ENCODE measurements around the gene C22orf39.
"Not testable (repeated sequence)": the region's sequence is repeated elsewhere in the genome, so short reads cannot be mapped to it uniquely, and the experiment has no call there.

C22orf39 gene

DNA sequence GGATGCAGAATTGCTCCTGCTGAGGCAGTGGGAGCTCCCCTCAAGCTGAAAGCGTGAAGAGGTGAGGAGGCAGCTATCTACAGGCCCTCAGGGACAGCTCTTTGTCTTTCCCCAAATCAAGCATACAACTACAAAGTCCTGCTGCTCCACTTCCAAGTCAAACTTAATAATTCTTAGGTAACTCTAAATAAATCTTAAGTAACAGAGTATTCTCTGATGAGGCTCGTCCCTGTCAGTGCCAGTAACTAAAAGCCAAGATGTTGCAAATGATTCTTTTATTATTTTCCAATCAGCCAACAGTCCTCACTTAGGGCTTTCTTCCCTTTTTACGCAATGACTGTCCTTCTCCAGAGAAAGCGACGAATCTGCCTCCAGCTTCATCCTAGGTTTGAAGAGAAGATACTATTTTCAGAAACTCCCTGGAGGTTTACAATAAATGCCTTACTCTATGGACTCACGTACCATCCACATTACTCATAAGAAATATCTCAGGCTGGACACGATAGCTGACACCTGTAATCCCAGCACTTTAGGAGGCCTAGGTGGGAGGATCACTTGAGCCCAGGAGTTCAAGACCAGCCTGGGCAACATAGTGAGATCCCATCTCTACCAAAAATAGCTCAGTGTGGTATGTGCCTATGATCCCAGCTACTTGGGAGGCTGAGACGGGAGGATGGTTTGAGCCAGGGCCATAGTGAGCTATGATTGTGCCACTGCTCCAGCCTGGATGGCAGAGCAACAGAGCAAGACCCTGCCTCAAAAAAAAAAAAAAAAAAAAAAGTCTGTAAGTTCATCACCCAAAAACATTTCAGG is 3.1 kb upstream of the C22orf39 start:
- DNase-seq = no peak

DNA sequence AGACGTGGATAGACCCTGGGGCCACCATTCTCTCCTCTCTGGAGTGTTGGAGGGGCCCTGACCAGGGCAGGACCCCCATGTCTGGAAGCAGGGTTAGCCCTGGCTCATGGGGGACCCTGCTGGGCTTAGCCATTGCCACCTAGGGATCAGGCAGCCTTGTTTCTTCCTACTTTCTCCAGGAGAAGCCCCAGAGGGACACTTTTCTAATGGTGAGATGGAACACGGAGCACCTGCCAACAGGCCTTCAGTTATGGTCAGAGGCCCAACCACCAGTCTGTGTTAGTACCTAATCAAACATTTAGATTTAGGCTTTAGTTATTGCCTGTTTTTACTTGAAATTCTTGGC is 1.9 kb upstream of the C22orf39 start:
- DNase-seq = no peak

DNA sequence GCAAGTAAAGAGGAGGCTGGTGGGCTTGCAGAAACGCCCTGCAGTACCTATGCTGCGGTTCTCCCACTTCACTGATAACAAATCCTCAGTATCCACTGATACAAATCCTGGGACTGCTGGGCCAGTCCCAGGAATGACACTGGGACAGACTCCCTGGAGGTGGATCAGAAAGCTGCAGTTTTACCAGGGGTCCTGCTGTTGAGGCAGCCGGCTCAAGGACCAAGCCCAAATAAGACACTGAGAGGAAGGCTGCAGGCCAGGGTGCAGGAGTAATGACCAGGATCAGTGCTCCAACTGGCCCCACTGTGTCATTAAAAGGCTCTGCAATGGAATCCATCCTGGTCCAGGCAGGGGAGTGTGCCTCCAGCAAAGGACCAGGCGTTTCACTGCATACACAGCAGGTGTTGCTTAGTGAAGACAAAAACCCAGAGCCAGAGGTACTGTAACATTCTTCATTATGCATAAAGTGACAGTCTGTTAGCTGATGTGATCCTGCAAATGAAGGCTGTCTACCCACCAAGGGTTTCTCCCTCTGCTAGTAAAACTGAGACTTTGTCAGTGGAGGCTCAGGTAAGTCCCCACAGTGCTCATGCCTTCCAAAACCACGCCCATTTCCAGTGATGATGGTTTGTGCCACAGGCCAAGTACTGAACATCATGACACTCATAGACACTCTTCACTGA is 1.4 kb upstream of the C22orf39 start:
- DNase-seq = no peak

DNA sequence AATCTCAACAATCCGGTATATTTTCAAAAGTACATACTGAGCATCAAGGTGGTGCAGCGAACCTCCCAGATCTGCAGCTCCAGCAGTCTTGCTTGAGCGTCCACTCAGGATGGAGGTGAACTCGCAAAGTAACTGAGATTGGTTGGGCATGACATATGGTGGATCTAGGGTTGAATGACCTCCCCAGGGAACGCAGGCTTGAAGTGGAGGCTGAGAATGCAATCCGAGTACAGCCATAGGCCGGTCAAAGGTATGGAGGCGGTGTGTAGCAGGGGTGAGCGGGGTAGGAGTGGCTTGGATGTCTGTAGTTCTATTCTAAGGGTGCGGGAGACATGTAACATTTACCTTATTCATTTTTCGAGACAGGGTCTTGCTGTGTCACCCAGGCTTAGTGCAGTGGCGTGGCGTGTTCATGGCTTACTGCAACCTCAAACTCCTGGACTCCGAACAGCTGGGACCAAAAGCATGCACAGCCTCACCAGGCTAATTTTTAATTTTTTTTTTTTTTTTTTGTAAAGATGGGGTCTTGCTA is 631 bp upstream of the C22orf39 start:
- DNase-seq = peak; percentile 8

DNA sequence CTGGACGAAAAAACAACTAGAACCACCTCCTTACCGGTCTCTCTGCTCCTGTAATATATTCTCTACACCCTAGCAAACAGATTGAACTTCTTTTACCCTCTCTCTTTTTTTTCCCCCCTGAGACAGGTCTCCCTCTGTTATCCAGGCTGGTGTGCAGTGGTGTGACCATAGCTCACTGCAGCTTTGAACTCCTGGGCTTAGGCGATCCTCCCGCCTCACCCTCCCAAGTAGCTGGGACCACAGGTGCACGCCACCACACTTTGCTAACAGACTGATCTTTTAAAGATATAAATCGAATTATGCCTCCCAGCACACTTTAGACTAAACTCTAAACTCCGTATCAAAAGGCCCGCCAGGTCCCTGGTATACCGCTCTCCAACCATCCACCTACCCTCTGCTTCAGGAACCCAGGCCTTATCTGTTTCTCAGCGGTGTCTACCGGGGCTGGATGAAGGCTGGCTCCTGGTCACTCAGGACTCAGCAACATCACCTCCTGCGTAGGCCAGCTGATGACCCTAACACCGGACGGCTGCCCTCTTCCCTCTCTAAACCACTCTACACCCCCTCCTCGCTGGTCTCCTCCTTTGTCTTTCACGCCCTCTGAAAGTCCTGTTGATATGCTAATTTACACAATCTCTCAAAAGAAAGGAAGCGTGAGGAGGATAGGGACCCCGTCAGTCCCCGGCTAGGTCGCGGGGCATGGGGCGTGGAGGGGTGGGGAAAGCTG is 745 bp downstream of the C22orf39 start:
- DNase-seq = no peak

DNA sequence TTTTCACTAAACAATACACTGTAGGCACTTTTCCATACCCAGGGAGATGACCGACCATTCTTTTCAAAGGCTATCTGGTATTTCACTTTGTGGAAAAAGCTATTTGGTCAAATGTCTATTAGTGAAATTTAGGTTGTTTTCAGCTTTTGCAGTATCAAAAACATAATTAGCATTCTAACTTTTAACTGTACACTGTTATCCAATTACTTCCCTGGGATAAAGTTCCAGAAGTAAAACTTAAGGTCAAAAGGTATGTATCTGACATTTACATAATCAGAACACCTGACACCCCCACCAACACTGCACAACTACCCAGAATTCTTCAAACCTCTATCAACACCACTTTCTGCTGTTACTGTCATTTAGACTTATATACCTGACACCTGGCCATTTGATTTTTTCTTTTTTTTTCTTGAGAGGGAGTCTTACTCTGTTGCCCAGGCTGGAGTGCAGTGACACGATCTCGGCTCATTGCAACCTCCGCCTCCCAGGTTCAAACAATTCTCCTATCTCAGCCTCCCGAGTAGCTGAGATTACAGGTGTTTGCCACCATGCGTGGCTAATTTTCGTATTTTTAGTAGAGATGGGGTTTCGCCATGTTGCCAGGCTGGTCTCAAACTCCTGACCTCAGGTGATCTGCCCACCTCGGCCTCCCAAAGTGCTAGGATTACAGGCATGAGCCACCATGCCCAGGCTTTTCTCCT is 2.1 kb downstream of the C22orf39 start:
- not testable (repeated sequence) for DNase-seq

DNA sequence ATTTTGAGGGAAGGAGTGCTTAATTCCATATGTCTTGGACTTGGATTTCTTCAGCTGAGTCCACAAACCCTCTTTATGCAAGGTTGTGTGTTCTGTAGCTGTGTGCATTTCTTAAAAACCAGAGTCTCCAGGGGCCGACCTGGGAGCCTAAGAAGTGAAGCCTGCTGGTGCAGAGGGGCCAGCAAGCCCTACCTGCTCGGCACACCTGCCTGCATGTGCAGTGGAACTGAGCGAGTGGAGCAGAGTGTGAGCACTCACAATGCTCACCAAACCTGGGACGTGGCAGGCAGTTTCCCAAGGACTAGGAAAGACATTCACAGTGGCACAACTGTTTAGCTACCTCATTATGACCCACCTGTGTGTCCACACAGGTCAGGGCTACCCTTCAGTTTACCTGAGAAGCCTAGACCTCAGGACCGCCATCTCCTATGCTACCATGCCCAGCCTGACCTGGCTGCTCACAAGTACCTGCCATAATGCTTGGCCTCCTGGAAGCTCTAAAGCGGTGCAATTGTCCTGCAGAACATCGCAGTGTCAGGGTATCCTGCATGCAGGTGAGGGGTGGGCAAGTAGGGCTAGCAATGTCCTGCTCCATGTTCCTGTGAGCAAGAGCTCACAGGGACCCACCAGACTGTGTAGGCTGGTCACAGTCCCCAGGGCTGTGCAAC is 3.8 kb downstream of the C22orf39 start:
- DNase-seq = no peak

DNA sequence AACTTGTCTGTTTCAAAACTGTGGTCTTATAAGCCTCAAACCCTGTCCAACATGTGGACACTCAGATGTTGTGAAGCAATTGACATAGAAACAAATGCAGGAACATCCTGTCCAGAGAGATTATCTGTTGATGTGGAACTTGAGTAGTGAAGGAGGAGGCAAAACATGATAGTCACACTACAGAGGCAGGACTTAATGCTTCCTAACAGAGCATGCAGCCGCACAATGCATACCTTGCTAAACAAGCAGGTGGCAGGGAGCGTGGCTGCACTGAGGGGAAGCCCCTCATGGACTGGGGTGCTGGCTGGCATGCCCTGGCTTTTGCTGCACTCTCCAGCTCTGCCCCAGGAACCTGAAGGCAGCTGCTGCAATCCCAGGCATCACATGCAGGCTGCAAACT is 5.3 kb downstream of the C22orf39 start:
- no peak for DNase-seq

DNA sequence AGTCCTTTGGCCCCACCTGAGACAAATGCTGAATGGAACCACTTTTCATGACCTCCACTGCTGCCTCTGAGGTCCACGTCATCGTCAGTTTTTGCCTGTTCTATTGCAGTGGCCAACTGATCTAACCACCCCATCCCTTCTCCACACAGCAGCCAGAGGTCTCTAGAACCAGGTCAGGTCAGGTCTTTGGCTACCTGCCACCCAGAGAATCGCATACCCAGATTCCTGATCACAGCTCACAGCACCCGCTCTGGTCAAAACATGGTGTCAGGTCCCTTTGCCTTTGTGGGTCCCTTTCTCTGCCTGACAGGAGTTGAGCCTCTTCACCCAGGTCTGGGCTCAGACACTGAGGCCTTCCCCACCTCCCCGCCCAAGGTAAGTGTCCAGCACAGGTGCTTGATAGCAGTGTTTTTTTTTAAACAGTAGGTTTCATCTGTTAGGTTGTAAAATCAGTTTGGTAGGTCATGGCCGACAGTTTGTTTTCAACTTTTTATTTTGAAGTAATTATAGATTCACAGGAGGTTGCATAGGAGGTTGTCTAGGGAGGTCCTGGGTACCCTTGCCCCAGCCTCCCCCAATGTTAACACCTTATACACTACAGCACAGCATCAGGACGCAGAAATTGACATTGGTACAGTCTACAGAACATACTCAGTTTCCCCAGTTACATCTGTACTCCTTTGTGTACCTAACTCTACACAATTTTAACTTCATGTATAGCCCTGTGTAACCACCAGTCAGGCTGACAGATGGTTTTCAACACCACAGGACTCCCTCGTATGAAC is 6.9 kb downstream of the C22orf39 start:
- no peak for DNase-seq

DNA sequence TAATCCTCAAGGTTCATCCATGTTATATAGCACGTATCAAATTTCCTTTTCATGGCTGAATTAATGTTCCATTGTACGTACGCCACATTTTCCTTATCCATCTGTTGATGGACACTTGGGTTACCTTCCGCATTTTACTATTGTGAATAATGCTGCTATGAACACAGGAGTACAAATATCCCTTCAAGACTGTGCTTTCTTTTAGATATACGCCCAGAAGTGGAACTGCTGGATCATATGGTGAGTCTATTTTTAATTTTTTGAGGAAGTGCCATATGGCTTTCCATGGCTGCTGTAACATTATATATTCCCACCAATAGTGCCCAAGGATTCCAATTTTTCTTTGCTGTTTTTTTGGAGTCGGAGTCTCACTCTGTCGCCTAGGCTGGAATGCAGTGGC is 9.2 kb downstream of the C22orf39 start:
- DNase-seq = no peak

DNA sequence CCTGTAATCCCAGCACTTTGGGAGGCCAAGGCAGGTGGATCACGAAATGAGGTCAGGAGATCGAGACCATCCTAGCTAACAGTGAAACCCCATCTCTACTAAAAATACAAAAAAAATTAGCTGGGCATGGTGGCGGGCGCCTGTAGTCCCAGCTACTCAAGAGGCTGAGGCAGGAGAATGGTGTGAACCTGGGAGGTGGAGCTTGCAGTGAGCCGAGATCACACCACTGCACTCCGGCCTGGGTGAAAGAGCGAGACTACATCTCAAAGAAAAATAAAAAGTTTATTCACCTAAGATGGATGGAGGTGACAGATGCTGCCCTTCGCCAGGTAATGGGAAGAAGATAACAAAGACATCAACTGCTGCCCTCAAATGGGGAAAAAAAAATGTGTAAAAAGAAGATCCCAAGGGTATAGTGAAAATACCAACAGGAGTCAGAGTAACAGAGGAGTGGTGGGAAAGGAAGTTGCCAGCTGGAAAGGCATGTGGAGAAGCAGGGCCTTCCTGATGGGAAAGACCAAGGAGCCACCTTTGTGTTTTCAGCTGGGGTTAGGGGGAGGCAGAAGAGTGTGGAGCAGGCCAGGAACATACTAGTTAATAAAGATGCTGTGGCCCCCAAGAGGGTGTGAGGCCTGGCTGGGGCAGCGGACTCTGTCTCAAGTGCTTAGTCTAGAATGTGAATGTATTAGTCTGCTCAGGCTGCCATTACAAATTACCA is 10.9 kb downstream of the C22orf39 start:
- DNase-seq = not testable (repeated sequence)

DNA sequence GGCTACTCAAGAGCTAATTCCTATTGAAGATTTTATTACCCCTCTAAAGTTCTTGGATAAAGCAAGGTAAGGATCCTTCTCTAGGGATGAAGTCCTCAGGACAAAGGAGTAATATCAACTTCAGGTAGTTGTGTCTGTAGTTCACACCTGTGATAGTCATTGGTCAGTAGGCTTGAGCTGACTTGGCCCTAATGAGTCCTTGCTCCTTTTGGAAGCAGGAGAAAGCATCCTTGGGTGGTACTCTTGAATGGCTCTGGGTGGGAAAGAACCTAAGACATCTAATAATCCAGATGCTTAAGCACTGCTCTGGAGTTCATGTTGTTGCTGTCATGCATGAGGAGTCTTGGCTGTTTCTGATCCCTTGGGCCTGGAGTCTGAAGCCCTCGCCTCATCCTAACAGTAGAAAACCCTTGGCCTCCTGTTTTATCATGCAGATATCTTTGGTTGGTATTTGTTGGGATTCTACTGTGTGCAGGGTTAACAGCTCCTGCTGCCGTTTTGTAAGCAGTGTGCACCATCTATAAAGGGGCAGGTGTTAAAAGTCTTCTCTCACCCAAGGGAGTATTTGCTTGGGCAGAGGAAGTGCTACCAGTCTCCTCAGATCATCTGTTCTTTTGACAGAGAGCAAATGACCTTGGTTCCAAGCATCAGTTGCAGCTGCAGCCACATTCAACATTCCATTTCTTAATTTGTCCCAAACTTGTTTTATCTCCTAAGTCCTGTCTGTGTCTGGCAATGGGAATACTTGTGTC is 12.5 kb downstream of the C22orf39 start:
- no peak for DNase-seq

DNA sequence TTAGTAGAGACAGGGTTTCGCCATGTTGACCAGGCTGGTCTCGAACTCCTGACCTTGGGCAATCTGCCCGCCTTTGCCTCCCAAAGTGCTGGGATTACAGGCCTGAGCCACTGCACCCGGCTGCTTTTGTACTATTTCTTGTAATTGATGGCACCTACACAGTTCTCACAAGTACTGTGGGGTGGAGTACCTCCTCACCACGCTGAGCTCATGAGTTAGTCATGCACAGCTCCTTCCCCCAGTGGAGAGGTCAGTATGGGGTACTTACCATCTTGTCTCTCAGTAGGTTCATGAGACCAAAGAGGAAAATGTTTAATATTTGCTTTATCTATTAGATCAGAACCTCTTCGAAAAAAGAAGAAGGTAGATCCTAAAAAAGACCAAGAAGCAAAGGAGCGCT is 13.1 kb downstream of the C22orf39 start:
- DNase-seq = no peak

DNA sequence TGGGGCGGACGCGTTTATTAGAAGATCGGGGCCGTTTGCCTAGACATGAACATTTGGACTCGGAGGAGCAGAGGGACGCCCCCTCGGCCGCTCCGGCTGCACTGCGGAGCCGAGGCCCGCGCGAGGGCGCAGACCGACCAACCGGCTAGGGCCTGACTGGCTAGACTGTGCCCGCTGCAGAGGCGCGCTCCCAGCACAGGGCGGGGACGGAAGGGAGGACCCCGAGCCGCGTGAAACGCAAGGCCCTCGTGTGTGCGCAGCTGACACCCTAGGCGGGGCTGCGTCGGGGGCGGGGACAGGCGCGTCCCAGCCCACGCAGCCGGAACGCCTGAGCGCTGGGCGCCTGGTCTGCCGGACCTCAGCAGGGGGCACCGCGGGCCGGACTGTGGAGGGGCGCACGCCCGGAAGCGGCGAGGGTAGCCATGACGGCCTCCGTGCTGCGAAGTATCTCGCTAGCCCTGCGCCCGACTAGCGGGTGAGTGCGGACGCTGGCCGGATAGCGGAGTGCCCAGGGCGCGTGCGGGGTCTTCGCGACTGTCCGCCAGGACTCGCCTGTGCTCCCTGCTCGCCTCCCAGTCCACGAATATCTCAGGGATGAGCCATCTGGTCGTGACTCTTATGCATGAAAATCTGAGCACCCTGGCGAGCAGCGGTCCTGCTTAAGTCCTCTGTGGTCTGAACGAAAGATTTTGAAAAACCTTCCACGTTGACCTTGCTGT is 15.2 kb downstream of the C22orf39 start, which contains the start of gene MRPL40:
Gene MRPL40 (plus strand): TSS at position 413 of the 719 bp plus-strand sequence. CDS start 10 bp downstream, at position 423.
- peak; percentile 85 for DNase-seq

DNA sequence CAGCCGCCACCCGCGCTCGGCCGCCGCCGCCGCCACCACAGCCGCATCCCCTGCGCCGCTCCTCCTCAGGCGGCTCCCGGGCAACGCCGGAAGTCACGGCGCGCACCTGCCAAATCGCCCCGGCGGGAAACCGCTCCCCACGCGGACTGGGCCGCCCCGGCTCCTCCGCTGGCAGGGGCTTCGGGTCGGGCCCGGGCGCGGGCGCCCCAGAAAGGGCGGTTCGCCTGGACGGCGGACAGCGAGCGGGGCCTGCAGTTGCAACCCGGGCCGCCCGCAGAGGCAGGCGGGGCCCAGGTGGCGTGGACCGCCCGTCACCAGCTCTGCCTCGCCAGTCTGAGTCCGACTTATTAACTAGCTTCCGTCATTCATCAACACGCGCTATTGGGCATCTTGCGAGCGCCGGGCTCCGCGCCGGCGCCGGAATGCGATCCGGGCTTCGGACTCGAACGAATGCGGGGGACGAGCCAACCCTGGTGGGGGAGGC is 15.8 kb downstream of the C22orf39 start, which contains the start of gene HIRA:
Gene HIRA (minus strand): TSS at position 85 of the 484 bp plus-strand sequence. CDS start 257 bp downstream, outside the sequence.
- peak; percentile 82 for DNase-seq

DNA sequence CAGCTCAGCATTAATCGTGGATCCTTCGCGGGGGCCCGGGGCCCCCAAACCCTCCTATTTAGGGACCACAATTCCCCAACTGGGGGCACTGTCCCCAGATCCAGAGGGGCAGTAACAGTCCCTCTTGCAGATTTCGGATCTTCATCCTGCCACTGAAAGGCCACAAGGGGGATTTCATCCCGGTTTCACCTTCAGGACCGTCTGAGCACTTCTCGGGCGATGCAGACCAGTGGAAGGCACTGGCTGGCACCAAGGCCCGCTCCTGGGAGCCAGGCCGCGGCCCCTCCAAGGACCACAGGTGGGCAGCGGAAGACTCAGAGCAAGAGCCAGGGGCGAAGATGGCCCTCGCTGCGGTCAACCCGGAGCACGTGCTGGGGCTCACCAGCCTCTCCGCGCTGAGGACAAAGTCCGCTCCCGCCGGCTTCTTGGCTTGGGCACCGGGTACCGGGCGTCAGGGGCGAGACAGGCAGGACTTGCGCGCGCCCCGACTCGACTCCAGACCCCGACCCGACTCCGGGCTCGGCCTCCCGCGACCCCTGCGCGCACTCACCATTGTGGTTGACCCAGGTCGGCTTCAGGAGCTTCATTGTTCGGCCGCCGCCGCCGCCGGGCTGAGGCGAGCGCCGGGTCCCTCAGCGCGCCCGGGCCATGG is 16.5 kb downstream of the C22orf39 start:
- peak; percentile 14 for DNase-seq

DNA sequence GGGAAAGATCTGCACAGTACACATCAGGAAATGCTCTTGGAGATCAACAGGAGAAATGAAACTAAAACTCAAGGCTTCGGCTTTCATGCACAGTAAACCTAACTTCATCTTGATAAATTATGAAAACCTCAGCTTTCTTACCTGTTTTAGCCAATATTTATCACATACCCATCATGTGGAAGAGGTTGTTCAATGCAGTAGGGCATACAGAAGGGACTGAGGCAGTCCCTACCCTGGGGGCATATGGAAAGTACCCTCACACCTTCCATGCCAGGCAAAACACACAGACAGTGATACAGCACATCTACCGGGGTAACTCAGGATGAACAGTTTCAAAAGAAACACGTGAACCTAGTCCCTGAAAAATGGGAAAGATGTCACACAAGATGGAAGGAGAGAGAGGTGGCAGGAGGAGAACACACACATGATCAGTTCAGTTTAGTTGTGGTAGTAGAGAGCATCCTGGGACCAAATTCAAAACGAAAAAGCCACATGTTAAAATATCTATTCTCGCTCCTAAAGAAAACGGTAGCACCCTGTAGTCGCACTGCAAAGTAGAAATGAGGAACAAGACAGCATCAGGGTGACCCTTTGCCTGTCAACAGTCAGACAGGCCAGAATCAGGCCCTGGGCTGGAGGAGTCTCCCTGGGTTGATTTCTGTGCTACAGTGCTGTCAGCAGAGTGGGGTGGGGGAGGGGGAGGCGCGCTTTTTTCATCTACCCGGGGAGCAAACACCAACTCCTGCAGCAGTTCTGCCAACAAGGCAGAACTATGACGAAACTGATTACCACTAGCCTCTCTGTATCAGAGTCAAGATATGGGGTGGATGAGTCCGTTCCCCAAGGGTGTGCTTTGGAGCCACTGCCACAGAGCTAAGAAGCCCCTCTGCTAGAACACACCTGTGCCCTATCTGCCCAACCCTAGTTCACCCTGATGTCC is 17.3 kb downstream of the C22orf39 start:
- peak; percentile 22 for DNase-seq
